Mucosa of stomach (tissue), 1 donor: Measurements from ENCODE around the gene ARMC5.
A peak's percentile ranks its signal among the peaks of the same experiment; 100 is the strongest.
"Not testable (repeated sequence)": the region's sequence is repeated elsewhere in the genome, so short reads cannot be mapped to it uniquely, and the experiment has no call there.

Source experiments
- H3K27me3 ChIP-seq: one replicate; pipeline ENCODE4 v1.7.0; 2013; ENCODE audit warnings: mild to moderate bottlenecking, low read length; ENCODE audit not compliant: control insufficient read depth, insufficient read depth
- H3K36me3 ChIP-seq: one replicate; pipeline ENCODE4 v1.7.0; 2013; ENCODE audit warnings: low read length; ENCODE audit not compliant: control insufficient read depth, insufficient read depth
- H3K4me1 ChIP-seq: one replicate; pipeline ENCODE4 v1.7.0; 2013; ENCODE audit warnings: mild to moderate bottlenecking, low read length; ENCODE audit not compliant: control insufficient read depth, insufficient read depth
- H3K4me3 ChIP-seq: one replicate; pipeline ENCODE4 v1.7.0; 2013; ENCODE audit warnings: low read length
- H3K9ac ChIP-seq: one replicate; pipeline ENCODE4 v1.7.0; 2013; ENCODE audit warnings: mild to moderate bottlenecking, low read length, moderate library complexity
- H3K9me3 ChIP-seq: one replicate; pipeline ENCODE4 v1.7.0; 2013; ENCODE audit warnings: mild to moderate bottlenecking, low read length, moderate library complexity; ENCODE audit not compliant: control insufficient read depth
- donor health status: Pancreatic carcinoma.

ARMC5 gene

DNA sequence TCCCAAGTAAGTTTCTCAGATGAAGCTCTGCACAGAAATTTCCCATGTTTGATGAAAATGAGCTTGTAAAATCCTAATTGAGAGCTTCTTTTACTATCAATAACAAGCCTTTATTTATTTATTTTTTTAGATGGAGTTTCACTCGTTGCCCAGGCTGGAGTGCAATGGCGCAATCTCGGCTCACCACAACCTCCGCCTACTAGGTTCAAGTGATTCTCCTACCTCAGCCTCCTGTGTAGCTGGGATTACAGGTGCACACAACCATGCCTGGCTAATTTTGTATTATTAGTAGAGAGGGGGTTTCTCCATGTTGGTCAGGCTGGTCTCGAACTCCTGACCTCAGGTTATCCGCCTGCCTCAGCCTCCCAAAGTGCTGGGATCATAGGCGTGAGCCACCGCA is 44.3 kb downstream of the ARMC5 start:
- not testable (repeated sequence) for H3K9ac ChIP-seq, H3K4me1 ChIP-seq, H3K36me3 ChIP-seq, H3K4me3 ChIP-seq, H3K27me3 ChIP-seq, H3K9me3 ChIP-seq

GRCh38 chr16:31504159-31504558 is 44.9 kb downstream of the ARMC5 start:
- H3K4me3 ChIP-seq = no peak overlapping the region
- H3K9ac ChIP-seq = no peak overlapping the region
- no peaks in the 10 kb centered on the region for H3K36me3 ChIP-seq
- H3K4me1 ChIP-seq = peaks cover 12% of the 10 kb centered on the region
- H3K9me3 ChIP-seq = no peaks in the 10 kb centered on the region
- H3K27me3 ChIP-seq = no peaks in the 10 kb centered on the region

DNA sequence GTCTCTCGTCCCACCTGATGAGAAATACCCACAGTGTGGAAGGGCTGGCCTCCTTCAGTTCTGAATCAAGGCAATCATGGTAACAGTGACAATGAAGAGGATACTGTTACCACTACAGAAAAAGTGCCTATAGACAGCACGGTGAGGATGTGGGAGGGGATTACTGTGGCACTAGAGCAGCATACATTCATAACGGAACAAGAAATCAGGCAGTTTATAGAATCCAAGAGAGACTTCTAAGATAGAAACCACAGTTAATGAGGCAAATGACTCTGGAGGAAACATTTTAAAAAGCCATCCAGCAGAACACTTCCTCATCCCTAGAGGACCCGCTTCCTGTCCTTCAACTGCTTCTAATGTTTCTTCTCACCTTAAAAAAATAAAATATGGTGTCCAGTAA is 46.2 kb downstream of the ARMC5 start:
- H3K36me3 ChIP-seq = no peaks in the 10 kb centered on the region
- H3K27me3 ChIP-seq = no peaks in the 10 kb centered on the region
- H3K4me1 ChIP-seq = peaks cover 17% of the 10 kb centered on the region
- H3K9me3 ChIP-seq = no peaks in the 10 kb centered on the region
- no peak overlapping the region for H3K4me3 ChIP-seq
- H3K9ac ChIP-seq = no peak overlapping the region

GRCh38 chr16:31507617-31507928 is 48.3 kb downstream of the ARMC5 start:
- H3K4me1 ChIP-seq = peaks cover 17% of the 10 kb centered on the region
- no peaks in the 10 kb centered on the region for H3K27me3 ChIP-seq
- H3K36me3 ChIP-seq = no peaks in the 10 kb centered on the region
- H3K4me3 ChIP-seq = peak overlapping the region; percentile 85
- no peaks in the 10 kb centered on the region for H3K9me3 ChIP-seq
- H3K9ac ChIP-seq = peak overlapping the region; percentile 99

DNA sequence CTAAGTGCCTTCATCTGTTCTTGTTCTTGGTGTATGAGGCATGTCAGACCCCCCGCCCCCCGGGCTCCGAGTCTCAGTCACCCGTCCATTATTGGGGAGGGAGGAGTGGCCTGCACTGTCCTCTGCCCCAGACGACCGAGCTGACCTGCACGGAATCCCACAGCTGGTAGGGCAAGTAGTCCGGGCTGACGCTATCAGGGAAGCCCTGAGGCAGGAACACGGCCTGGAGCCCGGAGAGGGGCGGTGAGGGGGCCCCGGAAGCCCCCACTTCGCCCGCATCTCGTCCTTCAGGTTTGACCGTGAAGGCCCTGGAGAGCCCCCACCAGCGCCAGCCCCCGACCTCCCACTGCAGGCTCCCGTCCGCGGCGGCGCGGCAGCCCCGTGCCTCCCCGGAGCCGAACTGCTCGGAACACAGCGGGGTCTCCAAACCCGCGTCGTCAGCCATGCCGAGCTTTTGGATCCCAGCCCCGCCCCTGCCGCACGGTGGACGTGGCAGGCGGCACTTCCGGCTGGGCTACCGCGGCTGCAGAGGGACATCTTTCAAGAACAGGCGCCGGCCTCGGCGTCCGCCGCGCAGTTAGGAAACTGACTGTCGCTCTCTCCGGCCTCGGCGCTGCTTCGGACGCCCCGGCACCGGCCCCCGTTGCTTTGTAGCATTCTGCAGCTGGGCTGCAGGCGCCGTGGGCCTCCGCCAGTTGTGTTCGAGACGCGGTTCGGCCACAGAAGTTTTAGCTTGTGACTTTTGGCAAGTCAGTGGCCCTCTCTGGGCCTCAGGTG is 48.8 kb downstream of the ARMC5 start, which contains the start of gene RUSF1:
Gene RUSF1 (minus strand): TSS at position 463 of the 777 bp plus-strand sequence. CDS start 18 bp downstream, at position 445.
- Histone ChIP-seq H3K36me3 (no peaks in the 10 kb centered on the region), H3K27me3 (no peaks in the 10 kb centered on the region), H3K9me3 (no peaks in the 10 kb centered on the region), H3K4me3 (peak within 1 kb of the TSS; percentile 85), H3K9ac (peak within 1 kb of the TSS; percentile 99), H3K4me1 (peaks cover 17% of the 10 kb centered on the region)

DNA sequence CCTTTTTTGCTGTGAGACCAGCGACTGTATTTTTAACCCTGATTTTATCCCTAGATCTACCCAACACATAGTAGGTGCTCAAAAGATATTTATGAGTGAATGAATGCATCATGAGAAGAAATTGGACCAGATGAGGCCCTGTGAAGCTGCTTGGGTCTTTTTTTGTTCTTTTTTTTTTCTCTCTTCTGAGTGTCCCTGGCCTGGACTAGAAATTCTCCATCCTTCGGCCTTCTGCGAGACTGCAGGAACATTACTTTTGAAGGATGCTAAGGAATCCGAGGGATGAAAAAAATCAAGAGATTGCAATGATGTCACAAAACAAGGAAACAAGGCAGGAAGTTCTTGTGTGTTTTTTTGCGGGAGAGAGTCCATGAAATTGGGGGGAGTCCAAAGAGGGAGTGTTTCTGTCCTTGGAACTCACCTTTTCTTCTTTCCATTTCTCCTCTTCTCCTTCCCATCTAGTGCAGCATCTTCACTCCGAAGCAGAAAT is 49.5 kb downstream of the ARMC5 start:
- peaks cover 17% of the 10 kb centered on the region for H3K4me1 ChIP-seq

DNA sequence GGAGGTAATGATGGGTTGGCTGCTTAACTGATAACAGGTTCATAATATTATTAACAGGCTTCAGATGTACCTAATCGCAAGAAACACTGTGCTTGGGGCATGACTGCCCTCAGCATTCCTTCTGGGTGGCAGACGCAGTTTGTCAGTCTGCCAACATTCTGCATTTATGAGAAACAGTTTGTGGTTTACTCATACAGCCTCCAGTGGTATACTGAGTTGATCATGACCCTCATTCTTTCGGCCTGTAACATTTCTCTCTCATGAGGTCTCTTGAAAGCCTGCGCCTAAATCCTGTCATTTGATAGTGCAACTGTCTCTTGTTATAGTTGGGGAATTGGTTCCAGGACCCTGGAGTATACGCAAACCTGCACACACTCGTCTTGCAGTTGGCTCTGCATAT is 53.8 kb downstream of the ARMC5 start:
- Histone ChIP-seq H3K27me3 (no peaks in the 10 kb centered on the region), H3K4me1 (peaks cover 12% of the 10 kb centered on the region), H3K4me3 (no peak overlapping the region), H3K9ac (no peak overlapping the region), H3K9me3 (no peaks in the 10 kb centered on the region), H3K36me3 (no peaks in the 10 kb centered on the region)

More for the DNA sequence above, 49.5 kb downstream of the ARMC5 start:
- H3K36me3 ChIP-seq = no peaks in the 10 kb centered on the region
- peak overlapping the region; percentile 85 for H3K4me3 ChIP-seq
- H3K9ac ChIP-seq = peak overlapping the region; percentile 99
- no peaks in the 10 kb centered on the region for H3K9me3 ChIP-seq
- no peaks in the 10 kb centered on the region for H3K27me3 ChIP-seq

GRCh38 chr16:31513884-31514283 is 54.6 kb downstream of the ARMC5 start:
- H3K36me3 ChIP-seq = no peaks in the 10 kb centered on the region
- no peaks in the 10 kb centered on the region for H3K9me3 ChIP-seq
- H3K4me3 ChIP-seq = no peak overlapping the region
- no peak overlapping the region for H3K9ac ChIP-seq
- peaks cover 7% of the 10 kb centered on the region for H3K4me1 ChIP-seq
- no peaks in the 10 kb centered on the region for H3K27me3 ChIP-seq
